Neural progenitor cell (in vitro differentiated cells): ENCODE measurements around the gene TEX53. TPM values are rescaled to one million over a fixed set of nuclear protein-coding genes. Genes with fewer than 3 reads are reported as not detected.
A peak's percentile ranks its signal among the peaks of the same experiment; 100 is the strongest.

Experiments used
- DNase-seq: peaks from one replicate; pipeline ENCODE4 v3.0.0-alpha.2; 2016; ENCODE audit warnings: low spot score
- H2AFZ ChIP-seq: fragments of 200-600 bp; sonication (generic); replicated peaks from 2 replicates; pipeline ENCODE4 v1.6.1; 2016; ENCODE audit warnings: antibody characterized with exemption
- H3F3A ChIP-seq: fragments of 200-600 bp; sonication (generic); 2 replicates; pipeline ENCODE4 v1.6.1; 2016; ENCODE audit warnings: antibody characterized with exemption, low read depth
- H3K27ac ChIP-seq: fragments of 200-600 bp; sonication (generic); 2 replicates; pipeline ENCODE4 v1.5.1; 2016; ENCODE audit warnings: mild to moderate bottlenecking
- H3K27me3 ChIP-seq: fragments of 200-600 bp; sonication (generic); 2 replicates; pipeline ENCODE4 v1.6.1; 2016; ENCODE audit warnings: mild to moderate bottlenecking, moderate library complexity
- H3K36me3 ChIP-seq: fragments of 200-600 bp; sonication (generic); 2 replicates; pipeline ENCODE4 v1.5.1; 2016
- H3K4me1 ChIP-seq: fragments of 200-600 bp; sonication (generic); 2 replicates; pipeline ENCODE4 v1.6.1; 2016; ENCODE audit warnings: mixed run types
- H3K4me2 ChIP-seq: fragments of 200-600 bp; sonication (generic); 2 replicates; pipeline ENCODE4 v1.6.1; 2016
- H3K4me3 ChIP-seq: fragments of 200-600 bp; sonication (generic); 2 replicates; pipeline ENCODE4 v1.5.1; 2016
- H3K79me2 ChIP-seq: fragments of 200-600 bp; sonication (generic); 2 replicates; pipeline ENCODE4 v1.6.1; 2016; ENCODE audit warnings: low read depth
- H3K9ac ChIP-seq: fragments of 200-600 bp; sonication (generic); 2 replicates; pipeline ENCODE4 v1.6.1; 2016
- H3K9me3 ChIP-seq: fragments of 200-600 bp; sonication (generic); 2 replicates; pipeline ENCODE4 v1.5.1; 2016; ENCODE audit warnings: low read depth
- H4K20me1 ChIP-seq: fragments of 200-600 bp; sonication (generic); 2 replicates; pipeline ENCODE4 v1.6.1; 2016; ENCODE audit warnings: low read depth
- H3K27ac Mint-ChIP-seq: 3 replicates; pipeline ENCODE4 v1.8.0; 2021; ENCODE audit warnings: mixed read lengths
- H3K27me3 Mint-ChIP-seq: 2 replicates; pipeline ENCODE4 v1.8.0; 2022; ENCODE audit warnings: low read depth, mild to moderate bottlenecking, inconsistent platforms, moderate library complexity, mixed read lengths; ENCODE audit not compliant: insufficient read depth
- H3K36me3 Mint-ChIP-seq: 3 replicates; pipeline ENCODE4 v1.8.0; 2021; ENCODE audit warnings: mixed read lengths
- H3K4me1 Mint-ChIP-seq: 3 replicates; pipeline ENCODE4 v1.8.0; 2021; ENCODE audit warnings: mixed read lengths
- H3K4me3 Mint-ChIP-seq: 3 replicates; pipeline ENCODE4 v1.8.0; 2021; ENCODE audit warnings: mild to moderate bottlenecking, moderate library complexity, mixed read lengths
- H3K9me3 Mint-ChIP-seq: 3 replicates; pipeline ENCODE4 v1.8.0; 2020; ENCODE audit warnings: mixed read lengths
- EZH2 ChIP-seq: fragments of 200-600 bp; sonication (generic); IDR thresholded peaks from 2 replicates; pipeline ENCODE4 v1.6.1; 2017; ENCODE audit warnings: antibody characterized with exemption, mild to moderate bottlenecking, moderate library complexity
- EZH2phosphoT487 ChIP-seq: fragments of 200-600 bp; sonication (generic); IDR thresholded peaks from 2 replicates; pipeline ENCODE4 v1.6.1; 2017; ENCODE audit warnings: antibody characterized with exemption
- total RNA-seq: library from RNA; depleted of rRNA; stranded (reverse); fragments of >200 nt; gene quantifications from 2 replicates; pipeline ENCODE4 v1.2.3, GENCODE V29; 2015; ENCODE audit warnings: low replicate concordance
- TF ChIP-seq, protein P1 (sequence below): fragments of 200-600 bp; sonication (generic); IDR thresholded peaks from 2 replicates; pipeline ENCODE4 v1.5.1; 2017; ENCODE audit warnings: antibody characterized with exemption, mild to moderate bottlenecking

Gene TEX53
- total RNA-seq, 1 donor from 2014 or later, result not detected

DNA sequence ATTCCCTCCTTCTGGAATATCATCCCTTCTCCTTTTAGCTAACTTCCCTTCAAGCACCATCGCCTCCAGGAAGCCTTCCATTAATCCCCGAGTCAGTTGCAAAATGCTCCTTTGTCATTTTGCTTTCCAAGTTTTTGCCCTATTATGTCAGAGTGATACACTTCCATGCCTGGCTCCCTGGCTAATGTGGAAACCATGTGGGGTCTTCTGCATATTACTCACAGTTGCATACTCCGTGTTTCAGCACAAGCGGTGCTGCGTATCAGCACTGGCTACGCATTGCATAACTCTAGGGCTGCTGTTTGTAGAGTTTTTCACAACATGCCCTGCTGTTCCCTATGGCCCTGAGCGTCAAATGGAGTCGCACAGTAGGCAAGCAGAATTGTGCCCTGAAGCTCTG is 1.9 kb downstream of the TEX53 start:
- H3K9me3 Mint-ChIP-seq, result no peaks in the 10 kb centered on the region
- TF ChIP-seq EZH2phosphoT487 (no peak), EZH2 (no peak)
- TF ChIP-seq, protein P1, sequence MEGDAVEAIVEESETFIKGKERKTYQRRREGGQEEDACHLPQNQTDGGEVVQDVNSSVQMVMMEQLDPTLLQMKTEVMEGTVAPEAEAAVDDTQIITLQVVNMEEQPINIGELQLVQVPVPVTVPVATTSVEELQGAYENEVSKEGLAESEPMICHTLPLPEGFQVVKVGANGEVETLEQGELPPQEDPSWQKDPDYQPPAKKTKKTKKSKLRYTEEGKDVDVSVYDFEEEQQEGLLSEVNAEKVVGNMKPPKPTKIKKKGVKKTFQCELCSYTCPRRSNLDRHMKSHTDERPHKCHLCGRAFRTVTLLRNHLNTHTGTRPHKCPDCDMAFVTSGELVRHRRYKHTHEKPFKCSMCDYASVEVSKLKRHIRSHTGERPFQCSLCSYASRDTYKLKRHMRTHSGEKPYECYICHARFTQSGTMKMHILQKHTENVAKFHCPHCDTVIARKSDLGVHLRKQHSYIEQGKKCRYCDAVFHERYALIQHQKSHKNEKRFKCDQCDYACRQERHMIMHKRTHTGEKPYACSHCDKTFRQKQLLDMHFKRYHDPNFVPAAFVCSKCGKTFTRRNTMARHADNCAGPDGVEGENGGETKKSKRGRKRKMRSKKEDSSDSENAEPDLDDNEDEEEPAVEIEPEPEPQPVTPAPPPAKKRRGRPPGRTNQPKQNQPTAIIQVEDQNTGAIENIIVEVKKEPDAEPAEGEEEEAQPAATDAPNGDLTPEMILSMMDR, result no peak
- no peaks in the 10 kb centered on the region for H3K79me2 ChIP-seq
- H3K4me3 Mint-ChIP-seq, result no peak overlapping the region
- no peak overlapping the region for H3K4me3 ChIP-seq
- no peaks in the 10 kb centered on the region for H3K9me3 ChIP-seq
- no peaks in the 10 kb centered on the region for H3K27me3 ChIP-seq
- H3K36me3 ChIP-seq, result no peaks in the 10 kb centered on the region
- no peaks in the 10 kb centered on the region for H4K20me1 ChIP-seq
- no peak overlapping the region for H3K27ac ChIP-seq
- H3K27ac Mint-ChIP-seq, result no peak overlapping the region
- peaks cover 6% of the 10 kb centered on the region for H3K27me3 Mint-ChIP-seq
- no peaks in the 10 kb centered on the region for H3K36me3 Mint-ChIP-seq
- no peak overlapping the region for H3K9ac ChIP-seq
- DNase-seq, result no peak
- H3F3A ChIP-seq, result no peaks in the 10 kb centered on the region
- no peak overlapping the region for H3K4me2 ChIP-seq
- no peaks in the 10 kb centered on the region for H3K4me1 Mint-ChIP-seq
- no peaks in the 10 kb centered on the region for H3K4me1 ChIP-seq
- no peak overlapping the region for H2AFZ ChIP-seq

DNA sequence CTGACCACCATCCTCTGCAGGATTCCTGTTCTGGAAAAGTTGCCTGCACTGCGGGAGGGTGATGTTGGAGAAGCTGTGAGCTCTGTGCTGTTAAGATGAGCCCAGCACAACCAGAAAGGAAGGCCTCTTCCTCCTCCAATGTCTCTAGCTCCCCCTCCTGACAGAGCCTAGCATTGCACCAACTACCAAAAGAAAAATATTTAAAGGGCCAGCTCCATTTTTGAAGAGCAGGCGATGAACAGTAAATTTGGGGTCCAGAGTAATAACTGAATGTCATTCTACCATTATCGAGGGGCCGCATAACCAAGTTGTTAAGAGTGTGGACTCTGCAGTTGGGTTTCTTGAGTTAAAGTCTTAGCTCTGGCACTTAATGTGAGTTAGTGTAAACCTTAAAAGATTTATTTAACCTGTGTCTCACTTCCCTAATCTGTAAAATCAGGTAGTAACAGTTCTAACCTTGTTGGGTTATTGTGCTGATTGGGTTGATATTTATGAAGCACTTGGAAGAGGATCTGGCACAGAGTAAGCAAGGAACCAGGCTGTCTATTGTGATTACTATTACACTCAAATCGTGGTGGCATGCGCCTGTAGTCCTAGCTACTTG is 3.9 kb downstream of the TEX53 start:
- H3K27ac Mint-ChIP-seq, result no peak overlapping the region
- peak; percentile 78 for DNase-seq
- no peaks in the 10 kb centered on the region for H3K27me3 ChIP-seq
- peaks cover 1% of the 10 kb centered on the region for H3K36me3 Mint-ChIP-seq
- TF ChIP-seq, protein P1, result peak; percentile 88
- no peak for TF ChIP-seq EZH2phosphoT487
- TF ChIP-seq EZH2, result no peak
- peaks cover 6% of the 10 kb centered on the region for H3K27me3 Mint-ChIP-seq
- no peaks in the 10 kb centered on the region for H3K4me1 Mint-ChIP-seq
- H3K79me2 ChIP-seq, result no peaks in the 10 kb centered on the region
- H3K36me3 ChIP-seq, result no peaks in the 10 kb centered on the region
- H4K20me1 ChIP-seq, result no peaks in the 10 kb centered on the region
- no peak overlapping the region for H3K4me3 ChIP-seq
- no peaks in the 10 kb centered on the region for H3F3A ChIP-seq
- no peak overlapping the region for H3K27ac ChIP-seq
- H3K4me1 ChIP-seq, result no peaks in the 10 kb centered on the region
- H3K4me2 ChIP-seq, result no peak overlapping the region
- no peak overlapping the region for H3K9ac ChIP-seq
- H3K9me3 Mint-ChIP-seq, result no peaks in the 10 kb centered on the region
- H3K9me3 ChIP-seq, result no peaks in the 10 kb centered on the region
- no peak overlapping the region for H3K4me3 Mint-ChIP-seq
- H2AFZ ChIP-seq, result peak overlapping the region; percentile 54

DNA sequence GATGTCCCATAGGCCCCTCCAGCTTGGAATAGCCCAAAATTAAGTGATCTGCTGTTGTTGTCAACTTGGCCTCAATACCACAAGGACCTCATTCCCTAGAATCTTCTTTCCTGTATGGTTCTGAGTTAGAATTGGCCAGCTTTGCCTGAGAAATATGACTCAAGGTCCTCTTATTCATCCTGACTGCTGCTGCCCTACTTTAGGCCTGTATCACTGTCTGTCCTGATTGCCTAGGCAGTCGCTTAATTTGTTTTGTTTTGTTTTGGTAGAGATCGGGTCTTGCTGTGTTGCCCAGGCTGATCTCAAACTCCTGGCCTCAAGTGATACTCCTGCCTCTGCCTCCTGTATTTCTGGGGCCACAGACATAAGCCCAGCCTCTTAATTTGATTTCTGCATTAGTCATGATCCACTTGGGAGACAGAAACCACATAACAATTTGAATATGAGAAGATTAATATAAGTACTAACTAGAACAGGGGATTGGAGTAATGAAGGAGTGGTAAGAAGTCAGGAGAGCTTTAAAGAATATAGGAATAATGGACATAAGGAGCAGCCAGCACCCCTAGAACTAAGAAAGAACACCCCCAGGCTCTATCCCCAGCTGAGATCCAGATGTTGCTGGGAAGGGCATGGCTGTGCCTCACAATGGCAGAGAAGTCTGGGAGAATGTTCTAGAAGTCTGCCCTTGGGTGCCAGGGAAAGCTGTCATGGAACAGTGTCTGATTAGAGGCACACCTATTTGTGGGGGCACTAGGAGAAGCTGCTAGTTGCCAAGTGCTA is 4.6 kb downstream of the TEX53 start:
- no peaks in the 10 kb centered on the region for H3K4me1 ChIP-seq
- no peaks in the 10 kb centered on the region for H3K27me3 ChIP-seq
- H3K9ac ChIP-seq, result no peak overlapping the region
- H2AFZ ChIP-seq, result peak overlapping the region; percentile 30
- H3K4me3 ChIP-seq, result no peak overlapping the region
- no peak overlapping the region for H3K27ac ChIP-seq
- no peaks in the 10 kb centered on the region for H3K79me2 ChIP-seq
- TF ChIP-seq EZH2phosphoT487 (no peak), EZH2 (no peak)
- TF ChIP-seq, protein P1, result no peak
- H3K9me3 Mint-ChIP-seq, result no peaks in the 10 kb centered on the region
- H3K27ac Mint-ChIP-seq, result no peak overlapping the region
- peaks cover 1% of the 10 kb centered on the region for H3K36me3 Mint-ChIP-seq
- no peaks in the 10 kb centered on the region for H3F3A ChIP-seq
- no peaks in the 10 kb centered on the region for H3K9me3 ChIP-seq
- H3K4me3 Mint-ChIP-seq, result no peak overlapping the region
- no peaks in the 10 kb centered on the region for H4K20me1 ChIP-seq
- DNase-seq, result no peak
- H3K4me1 Mint-ChIP-seq, result no peaks in the 10 kb centered on the region
- H3K27me3 Mint-ChIP-seq, result peaks cover 6% of the 10 kb centered on the region
- no peaks in the 10 kb centered on the region for H3K36me3 ChIP-seq
- H3K4me2 ChIP-seq, result no peak overlapping the region
